HEK293 (cell line): ENCODE measurements around the gene CYB561A3.

Experiments used
- CTCF ChIA-PET: fragments of 350-600 bp; formaldehyde crosslinking; extraction: SDS; loops from one replicate; lab custom pipeline; 2021; ENCODE audit warnings: antibody characterized with exemption; lab: Yijun Ruan, JAX
- POLR2A ChIA-PET: fragments of 300-600 bp; formaldehyde crosslinking; extraction: SDS; loops from one replicate; lab custom pipeline; 2020; ENCODE audit warnings: antibody characterized with exemption, inconsistent platforms; lab: Yijun Ruan, JAX
- H3K27ac ChIP-seq: fragments of 200-500 bp; sonication (Bioruptor generic); 2 replicates; pipeline ENCODE4 v1.5.1; 2014; ENCODE audit warnings: low read depth, low read length, control low read depth, inconsistent platforms; ENCODE audit errors: extremely low read depth
- H3K36me3 ChIP-seq, 2 experiments: fragments of 200-500 bp in 1 of 2; sonication (Bioruptor generic) in 1 of 2; 1 replicate in 1 of 2; 2 replicates in 1 of 2; pipeline ENCODE4 v1.5.1; 2014 to 2017; ENCODE audit warnings: inconsistent platforms in 2 of 2, low read length in 2 of 2; ENCODE audit not compliant: control insufficient read depth in 2 of 2, insufficient read depth in 1 of 2
- H3K4me1 ChIP-seq: fragments of 200-500 bp; sonication (Bioruptor generic); 2 replicates; pipeline ENCODE4 v1.5.1; 2014; ENCODE audit warnings: mild to moderate bottlenecking, low read length, inconsistent platforms; ENCODE audit not compliant: control insufficient read depth, insufficient read depth
- H3K4me3 ChIP-seq: 2 replicates; pipeline ENCODE4 v1.5.1; 2011; ENCODE audit warnings: low read depth, mild to moderate bottlenecking, control low read depth, low read length, moderate library complexity
- H3K9me3 ChIP-seq: fragments of 200-500 bp; sonication (Bioruptor generic); 2 replicates; pipeline ENCODE4 v1.5.1; 2014; ENCODE audit warnings: low read depth, low read length, inconsistent platforms; ENCODE audit not compliant: control insufficient read depth, insufficient read depth
- ELK4 ChIP-seq: IDR thresholded peaks from 2 replicates; pipeline ENCODE4 v1.6.1; 2011; ENCODE audit warnings: mild to moderate bottlenecking, low read depth, low read length, borderline replicate concordance
- GFI1B ChIP-seq: fragments of 450-650 bp; formaldehyde crosslinking; IDR thresholded peaks from 2 replicates; pipeline ENCODE4 v1.5.1; 2016; ENCODE audit warnings: missing biosample characterization, missing genetic modification characterization
- KLF1 ChIP-seq: fragments of 450-650 bp; formaldehyde crosslinking; IDR thresholded peaks from 2 replicates; pipeline ENCODE4 v1.5.1; 2016; ENCODE audit warnings: missing biosample characterization, missing genetic modification characterization
- REST ChIP-seq: fragments of 450-650 bp; formaldehyde crosslinking; IDR thresholded peaks from 2 replicates; pipeline ENCODE4 v1.5.1; 2016; ENCODE audit warnings: missing biosample characterization, missing genetic modification characterization
- SETDB1 ChIP-seq: IDR thresholded peaks from one replicate; pipeline ENCODE4 v1.6.1; 2017; ENCODE audit warnings: mild to moderate bottlenecking, low read length, moderate library complexity, mixed read lengths; ENCODE audit not compliant: insufficient read length
- ZBTB17 ChIP-seq: fragments of 450-650 bp; formaldehyde crosslinking; IDR thresholded peaks from 2 replicates; pipeline ENCODE4 v1.5.1; 2016; ENCODE audit warnings: missing biosample characterization, missing genetic modification characterization
- ZNF350 ChIP-seq: fragments of 450-650 bp; formaldehyde crosslinking; IDR thresholded peaks from 2 replicates; pipeline ENCODE4 v1.5.0; 2017; ENCODE audit warnings: missing biosample characterization, mild to moderate bottlenecking, missing genetic modification characterization
- ZNF394 ChIP-seq: fragments of 450-650 bp; formaldehyde crosslinking; IDR thresholded peaks from 2 replicates; pipeline ENCODE4 v1.5.1; 2016; ENCODE audit warnings: missing biosample characterization, missing genetic modification characterization, mild to moderate bottlenecking, moderate library complexity, borderline replicate concordance
- ZNF600 ChIP-seq: fragments of 450-650 bp; formaldehyde crosslinking; IDR thresholded peaks from 2 replicates; pipeline ENCODE4 v1.5.1; 2016; ENCODE audit warnings: missing biosample characterization, missing genetic modification characterization
- ZNF623 ChIP-seq: fragments of 450-650 bp; formaldehyde crosslinking; IDR thresholded peaks from 2 replicates; pipeline ENCODE4 v1.5.1; 2016; ENCODE audit warnings: missing biosample characterization, missing genetic modification characterization
- ZNF670 ChIP-seq: fragments of 450-650 bp; formaldehyde crosslinking; IDR thresholded peaks from 2 replicates; pipeline ENCODE4 v1.5.1; 2016; ENCODE audit warnings: missing biosample characterization, missing genetic modification characterization, low read depth
- ZNF747 ChIP-seq: fragments of 450-650 bp; formaldehyde crosslinking; IDR thresholded peaks from 2 replicates; pipeline ENCODE4 v1.5.1; 2016; ENCODE audit warnings: missing biosample characterization, missing genetic modification characterization
- ZNF791 ChIP-seq: fragments of 450-650 bp; formaldehyde crosslinking; IDR thresholded peaks from 2 replicates; pipeline ENCODE4 v1.5.1; 2016; ENCODE audit warnings: missing biosample characterization, missing genetic modification characterization
- TF ChIP-seq, protein P1 (sequence below): fragments of 450-650 bp; formaldehyde crosslinking; IDR thresholded peaks from 2 replicates; pipeline ENCODE4 v1.5.1; 2017; ENCODE audit warnings: missing biosample characterization, mild to moderate bottlenecking, missing genetic modification characterization, moderate library complexity
- TF ChIP-seq, protein P2 (sequence below): fragments of 450-650 bp; formaldehyde crosslinking; IDR thresholded peaks from 2 replicates; pipeline ENCODE4 v1.5.1; 2016; ENCODE audit warnings: missing biosample characterization, missing genetic modification characterization

The CYB561A3 gene

GRCh38 chr11:61378713-61379313, 17.1 kb upstream of the CYB561A3 start (continued):
- TF ChIP-seq ZNF350 (tag by site-specific recombination), result no peak
- no peak for TF ChIP-seq REST (tag by site-specific recombination)
- no peak for TF ChIP-seq SETDB1
- no peak for TF ChIP-seq ZNF600
- no peak for TF ChIP-seq ZNF623

GRCh38 chr11:61377461-61378160, 15.9 kb upstream of the CYB561A3 start:
- peaks cover 0 to 12% of the 10 kb centered on the region in 2 experiments; a peak in 2 of 3 replicates for H3K36me3 ChIP-seq
- no peak overlapping the region for H3K4me3 ChIP-seq
- H3K4me1 ChIP-seq, result no peaks in the 10 kb centered on the region
- no peaks in the 10 kb centered on the region for H3K9me3 ChIP-seq
- CTCF ChIA-PET, result interaction anchor here (0.6 to 1.3 kb wide), 3 partner anchors 9 to 147 kb away, joined by 3 to 4 read pairs (median 3); no protein-coding TSS in a partner anchor
- no peak for TF ChIP-seq ZNF670 (tag by site-specific recombination)
- TF ChIP-seq ZBTB17 (tag by site-specific recombination), result no peak
- TF ChIP-seq ZNF747 (tag by site-specific recombination), result no peak
- TF ChIP-seq GFI1B (tag by site-specific recombination), result no peak
- TF ChIP-seq KLF1 (tag by site-specific recombination), result no peak
- TF ChIP-seq ELK4, result no peak
- TF ChIP-seq ZNF791 (tag by site-specific recombination), result no peak
- TF ChIP-seq, protein P1, sequence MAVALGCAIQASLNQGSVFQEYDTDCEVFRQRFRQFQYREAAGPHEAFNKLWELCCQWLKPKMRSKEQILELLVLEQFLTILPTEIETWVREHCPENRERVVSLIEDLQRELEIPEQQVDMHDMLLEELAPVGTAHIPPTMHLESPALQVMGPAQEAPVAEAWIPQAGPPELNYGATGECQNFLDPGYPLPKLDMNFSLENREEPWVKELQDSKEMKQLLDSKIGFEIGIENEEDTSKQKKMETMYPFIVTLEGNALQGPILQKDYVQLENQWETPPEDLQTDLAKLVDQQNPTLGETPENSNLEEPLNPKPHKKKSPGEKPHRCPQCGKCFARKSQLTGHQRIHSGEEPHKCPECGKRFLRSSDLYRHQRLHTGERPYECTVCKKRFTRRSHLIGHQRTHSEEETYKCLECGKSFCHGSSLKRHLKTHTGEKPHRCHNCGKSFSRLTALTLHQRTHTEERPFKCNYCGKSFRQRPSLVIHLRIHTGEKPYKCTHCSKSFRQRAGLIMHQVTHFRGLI (tag by site-specific recombination), result no peak
- TF ChIP-seq ZNF623, result no peak
- TF ChIP-seq, protein P2, sequence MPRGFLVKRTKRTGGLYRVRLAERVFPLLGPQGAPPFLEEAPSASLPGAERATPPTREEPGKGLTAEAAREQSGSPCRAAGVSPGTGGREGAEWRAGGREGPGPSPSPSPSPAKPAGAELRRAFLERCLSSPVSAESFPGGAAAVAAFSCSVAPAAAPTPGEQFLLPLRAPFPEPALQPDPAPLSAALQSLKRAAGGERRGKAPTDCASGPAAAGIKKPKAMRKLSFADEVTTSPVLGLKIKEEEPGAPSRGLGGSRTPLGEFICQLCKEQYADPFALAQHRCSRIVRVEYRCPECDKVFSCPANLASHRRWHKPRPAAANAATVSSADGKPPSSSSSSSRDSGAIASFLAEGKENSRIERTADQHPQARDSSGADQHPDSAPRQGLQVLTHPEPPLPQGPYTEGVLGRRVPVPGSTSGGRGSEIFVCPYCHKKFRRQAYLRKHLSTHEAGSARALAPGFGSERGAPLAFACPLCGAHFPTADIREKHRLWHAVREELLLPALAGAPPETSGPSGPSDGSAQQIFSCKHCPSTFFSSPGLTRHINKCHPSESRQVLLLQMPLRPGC, result no peak
- TF ChIP-seq ZNF394 (tag by site-specific recombination), result no peak
- POLR2A ChIA-PET, result no interaction called here
- H3K27ac ChIP-seq, result no peak overlapping the region
